Gastroesophageal sphincter (tissue), 3 donors: ENCODE data around the gene TMEM14B.

Experiments
- EP300 ChIP-seq: sonication (generic); formaldehyde crosslinking; IDR thresholded peaks from one replicate; pipeline ENCODE4 v1.6.1; 2017; ENCODE audit warnings: antibody characterized with exemption, mild to moderate bottlenecking
- TF ChIP-seq, protein P1 (sequence below), 4 experiments: fragments of 200-600 bp in 2 of 4; fragments of 450-650 bp in 2 of 4; sonication (generic) in 1 of 4; IDR thresholded peaks; one replicate each; pipeline ENCODE4 v1.5.1; 2017 to 2019; ENCODE audit warnings: antibody characterized with exemption in 4 of 4, mild to moderate bottlenecking in 2 of 4, moderate library complexity in 2 of 4

DNA sequence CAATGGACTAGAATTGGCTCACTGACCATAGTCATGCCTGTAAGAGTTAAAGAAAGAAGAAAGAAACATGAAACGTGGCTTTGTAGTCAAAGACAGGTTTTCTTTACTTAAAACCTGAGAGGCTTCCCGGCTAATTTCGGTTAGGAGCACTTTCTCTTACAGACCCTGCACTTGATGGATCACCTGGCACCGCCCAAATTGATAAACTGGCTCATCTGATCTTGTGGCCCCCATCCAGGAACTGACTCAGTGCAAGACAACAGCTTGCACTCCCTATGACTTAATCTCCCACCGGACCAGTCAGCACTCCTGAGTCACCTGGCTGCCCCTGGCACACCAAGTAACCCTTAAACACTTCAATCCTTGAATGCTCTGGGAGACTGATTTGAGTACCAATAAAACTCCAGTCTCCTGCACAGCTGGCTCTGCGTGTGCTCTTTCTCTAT lies 12.3 kb downstream of the TMEM14B start:
- TF ChIP-seq, protein P1, sequence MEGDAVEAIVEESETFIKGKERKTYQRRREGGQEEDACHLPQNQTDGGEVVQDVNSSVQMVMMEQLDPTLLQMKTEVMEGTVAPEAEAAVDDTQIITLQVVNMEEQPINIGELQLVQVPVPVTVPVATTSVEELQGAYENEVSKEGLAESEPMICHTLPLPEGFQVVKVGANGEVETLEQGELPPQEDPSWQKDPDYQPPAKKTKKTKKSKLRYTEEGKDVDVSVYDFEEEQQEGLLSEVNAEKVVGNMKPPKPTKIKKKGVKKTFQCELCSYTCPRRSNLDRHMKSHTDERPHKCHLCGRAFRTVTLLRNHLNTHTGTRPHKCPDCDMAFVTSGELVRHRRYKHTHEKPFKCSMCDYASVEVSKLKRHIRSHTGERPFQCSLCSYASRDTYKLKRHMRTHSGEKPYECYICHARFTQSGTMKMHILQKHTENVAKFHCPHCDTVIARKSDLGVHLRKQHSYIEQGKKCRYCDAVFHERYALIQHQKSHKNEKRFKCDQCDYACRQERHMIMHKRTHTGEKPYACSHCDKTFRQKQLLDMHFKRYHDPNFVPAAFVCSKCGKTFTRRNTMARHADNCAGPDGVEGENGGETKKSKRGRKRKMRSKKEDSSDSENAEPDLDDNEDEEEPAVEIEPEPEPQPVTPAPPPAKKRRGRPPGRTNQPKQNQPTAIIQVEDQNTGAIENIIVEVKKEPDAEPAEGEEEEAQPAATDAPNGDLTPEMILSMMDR (IDR thresholded peaks at IDR 0.05): no peak
- TF ChIP-seq EP300: no peak
